Right lobe of liver (tissue), 6 donors: ENCODE measurements around the gene IKZF5. TPM values are rescaled to one million over a fixed set of nuclear protein-coding genes. Genes with fewer than 3 reads are reported as not detected.
A peak's percentile ranks its signal among the peaks of the same experiment; 100 is the strongest.

Experiments used
- ATAC-seq, 4 donors: fragments of 200-7000 bp; cut with Tn5 transposase; one replicate each; pipeline ENCODE4 v1.9.1; 2020; ENCODE audit warnings: mild to moderate bottlenecking in 4 of 4, moderate library complexity in 4 of 4
- DNase-seq, 3 donors: peaks; one replicate each; pipeline ENCODE4 v3.0.0-alpha.2; 2020
- H3K27ac ChIP-seq, 3 donors: fragments of 200-600 bp; one replicate each; pipeline ENCODE4 v1.8.0; 2022
- H3K27me3 ChIP-seq, 2 donors: fragments of 200-600 bp; one replicate each; pipeline ENCODE4 v1.8.0; 2022
- H3K36me3 ChIP-seq, 4 donors: fragments of 200-600 bp; sonication (generic) in 1 of 4; one replicate each; pipeline versions ENCODE4 v1.5.1 to v1.8.0; 2017 to 2022; ENCODE audit warnings: control low read depth in 1 of 4
- H3K4me1 ChIP-seq, 4 donors: fragments of 200-600 bp; sonication (generic) in 1 of 4; one replicate each; pipeline versions ENCODE4 v1.5.1 to v1.8.0; 2017 to 2022; ENCODE audit warnings: control low read depth in 1 of 4
- H3K4me3 ChIP-seq, 3 donors: fragments of 200-600 bp; one replicate each; pipeline ENCODE4 v1.8.0; 2022
- H3K9me3 ChIP-seq, 4 donors: fragments of 200-600 bp; sonication (generic) in 1 of 4; one replicate each; pipeline versions ENCODE4 v1.5.1 to v1.8.0; 2017 to 2022; ENCODE audit warnings: control low read depth in 1 of 4
- POLR2A ChIP-seq: fragments of 450-650 bp; IDR thresholded peaks from one replicate; pipeline ENCODE4 v1.6.1; 2017; ENCODE audit warnings: antibody characterized with exemption, mild to moderate bottlenecking
- WGBS: methylation state at CpG from one replicate; pipeline ENCODE4 v1.1.6; 2018; ENCODE audit warnings: low coverage, low lambda C conversion rate; ENCODE audit not compliant: insufficient coverage; ENCODE audit errors: missing lambda C conversion rate; 5-methylcytosine and 5-hydroxymethylcytosine counted together
- intact Hi-C, 2 donors: fragments of 100-400 bp; cut with DNase I; formaldehyde crosslinking; loops; one replicate each; pipeline versions ENCODE4 v1.11.2 to v1.14.1; 2022
- long read RNA-seq: library from polyadenylated mRNA; unstranded; transcript quantifications from one replicate; pipeline ENCODE4 v2.0.0, GENCODE V29; 2019
- total RNA-seq, 6 experiments: library from RNA; depleted of rRNA in 2 of 6; stranded (reverse); fragments of >200 nt in 2 of 6; fragmentation: NEBNext Ultra II Directional in 3 of 6; extraction: Animal tissue kit (Norgen Biotek cat#: 25700) in 3 of 6; gene quantifications; one replicate each; pipeline versions ENCODE4 v1.1.0 to v1.2.4, GENCODE V29; 2016 to 2023
- TF ChIP-seq, protein P1 (sequence below), 4 donors: fragments of 200-600 bp in 3 of 4; fragments of 450-650 bp in 1 of 4; IDR thresholded peaks; one replicate each; pipeline versions ENCODE4 v1.5.1 to v1.8.0; 2016 to 2022; ENCODE audit warnings: antibody characterized with exemption in 4 of 4, mild to moderate bottlenecking in 2 of 4
- donor health status: DM: no; HTN: yes; CAD: no.
- donor health status: DM: no; HTN: no; CAD: no.
- donor health status: DM: no; HTN: no; CAD: no.
- donor health status: DM: no; HTN: yes; CAD: no.
- donor health status: DM: no; HTN: yes; CAD: no.

IKZF5 gene, protein sequence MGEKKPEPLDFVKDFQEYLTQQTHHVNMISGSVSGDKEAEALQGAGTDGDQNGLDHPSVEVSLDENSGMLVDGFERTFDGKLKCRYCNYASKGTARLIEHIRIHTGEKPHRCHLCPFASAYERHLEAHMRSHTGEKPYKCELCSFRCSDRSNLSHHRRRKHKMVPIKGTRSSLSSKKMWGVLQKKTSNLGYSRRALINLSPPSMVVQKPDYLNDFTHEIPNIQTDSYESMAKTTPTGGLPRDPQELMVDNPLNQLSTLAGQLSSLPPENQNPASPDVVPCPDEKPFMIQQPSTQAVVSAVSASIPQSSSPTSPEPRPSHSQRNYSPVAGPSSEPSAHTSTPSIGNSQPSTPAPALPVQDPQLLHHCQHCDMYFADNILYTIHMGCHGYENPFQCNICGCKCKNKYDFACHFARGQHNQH
- 10 to 100 TPM in 2 of 6 experiments, 1 to 10 TPM in 4; 4.1 to 15.8 (median 8.3) TPM for total RNA-seq
- long read RNA-seq, full-length matches to known transcripts, result 1 of 3 reads
- long read RNA-seq, partial matches to known transcripts, result 0 of 3 reads
- long read RNA-seq, other reads (novel, unspliced or antisense), result 2 of 3 reads

DNA sequence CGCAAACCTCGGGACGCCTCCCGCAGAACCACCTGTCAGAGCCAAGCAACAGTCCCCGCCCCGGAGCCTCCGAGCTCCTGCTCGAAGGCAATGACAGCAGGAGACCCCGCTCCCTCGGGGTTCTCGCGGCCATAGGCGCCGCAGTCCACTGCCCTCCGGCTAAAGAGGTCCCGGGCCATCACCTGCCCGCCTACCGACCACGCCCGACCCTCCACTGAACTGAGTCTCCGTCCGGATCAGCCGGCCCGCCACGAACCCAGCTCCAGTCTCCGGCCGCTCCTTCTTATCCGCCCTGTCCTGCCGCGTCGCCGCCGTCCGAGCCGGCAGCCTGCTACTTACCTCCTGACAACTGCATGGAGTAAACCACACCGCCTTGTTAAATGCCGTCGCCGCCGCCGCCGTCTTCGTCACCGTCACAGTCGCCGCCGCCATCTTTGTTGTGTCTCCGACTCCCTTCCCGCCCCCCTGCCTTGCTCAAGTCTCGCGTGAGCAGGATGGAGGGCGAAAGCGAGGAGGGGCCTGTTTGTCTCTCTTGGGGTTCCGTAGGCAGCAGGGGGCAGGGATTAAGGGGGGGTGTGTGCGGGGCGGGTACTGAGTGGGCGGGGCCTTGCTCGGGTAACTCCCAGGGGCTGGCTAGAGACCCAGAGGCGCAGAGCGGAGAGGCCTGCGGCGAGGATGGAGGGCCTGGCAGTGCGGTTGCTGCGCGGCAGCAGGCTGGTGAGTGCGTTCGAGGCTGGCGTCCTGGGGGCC is at the start of gene IKZF5, which contains the start of gene ACADSB:
Gene IKZF5, minus strand, starts transcription at position 441 of the 750 bp plus-strand sequence. CDS start 10,170 bp downstream, outside the sequence.
Gene ACADSB, plus strand, starts transcription at position 652 of the 750 bp plus-strand sequence. Its CDS starts 24 bp downstream, at position 676.
- TF ChIP-seq POLR2A, result peak; percentile 97
- TF ChIP-seq, protein P1, sequence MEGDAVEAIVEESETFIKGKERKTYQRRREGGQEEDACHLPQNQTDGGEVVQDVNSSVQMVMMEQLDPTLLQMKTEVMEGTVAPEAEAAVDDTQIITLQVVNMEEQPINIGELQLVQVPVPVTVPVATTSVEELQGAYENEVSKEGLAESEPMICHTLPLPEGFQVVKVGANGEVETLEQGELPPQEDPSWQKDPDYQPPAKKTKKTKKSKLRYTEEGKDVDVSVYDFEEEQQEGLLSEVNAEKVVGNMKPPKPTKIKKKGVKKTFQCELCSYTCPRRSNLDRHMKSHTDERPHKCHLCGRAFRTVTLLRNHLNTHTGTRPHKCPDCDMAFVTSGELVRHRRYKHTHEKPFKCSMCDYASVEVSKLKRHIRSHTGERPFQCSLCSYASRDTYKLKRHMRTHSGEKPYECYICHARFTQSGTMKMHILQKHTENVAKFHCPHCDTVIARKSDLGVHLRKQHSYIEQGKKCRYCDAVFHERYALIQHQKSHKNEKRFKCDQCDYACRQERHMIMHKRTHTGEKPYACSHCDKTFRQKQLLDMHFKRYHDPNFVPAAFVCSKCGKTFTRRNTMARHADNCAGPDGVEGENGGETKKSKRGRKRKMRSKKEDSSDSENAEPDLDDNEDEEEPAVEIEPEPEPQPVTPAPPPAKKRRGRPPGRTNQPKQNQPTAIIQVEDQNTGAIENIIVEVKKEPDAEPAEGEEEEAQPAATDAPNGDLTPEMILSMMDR (IDR thresholded peaks at IDR 0.05), result no peak
- Histone ChIP-seq H3K27ac (peak within 1 kb of the TSS; percentile 94 to 97 (median 96)), H3K36me3 (no peaks in the 10 kb centered on the region), H3K4me1 (peaks cover 0 to 48% (median 12%) of the 10 kb centered on the region in 4 donors), H3K9me3 (no peaks in the 10 kb centered on the region), H3K4me3 (peak within 1 kb of the TSS; percentile 90 to 99 (median 91)), H3K27me3 (no peaks in the 10 kb centered on the region)
- WGBS, result under 1% methylated on average over 22 of the region's 68 CpGs
- intact Hi-C loops, result no loop called here
- ATAC-seq (peak; percentile 91 to 97 (median 94)), DNase-seq (peak; percentile 96 to 97 (median 97))

DNA sequence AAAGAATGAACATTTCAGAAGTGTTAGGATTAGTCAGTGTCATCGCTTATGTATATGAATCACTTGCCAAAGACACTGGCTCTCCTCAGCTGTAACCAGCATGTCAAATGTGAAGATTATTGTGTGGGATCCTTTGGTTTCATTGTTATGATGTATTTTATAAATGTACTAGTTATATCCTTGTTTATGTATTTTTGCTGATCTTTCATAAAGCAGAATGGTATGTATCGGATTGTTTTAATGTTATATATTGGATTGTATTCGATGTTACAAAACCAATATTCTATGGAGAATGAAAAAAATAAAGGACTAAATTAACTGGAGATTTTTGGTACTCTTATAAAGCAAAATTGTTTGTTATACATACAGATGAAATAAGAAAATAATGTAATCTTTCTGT is 49.4 kb upstream of the IKZF5 start:
- no peak overlapping the region for H3K27ac ChIP-seq
- H3K9me3 ChIP-seq, result no peaks in the 10 kb centered on the region
- no peak overlapping the region for H3K4me3 ChIP-seq
- peaks cover 0 to 27% (median 8%) of the 10 kb centered on the region in 4 donors for H3K36me3 ChIP-seq
- TF ChIP-seq, protein P1 (IDR thresholded peaks at IDR 0.05), result no peak
- ATAC-seq (no peak), DNase-seq (no peak)
- intact Hi-C loops, result no loop called here
- no peaks in the 10 kb centered on the region for H3K27me3 ChIP-seq
- H3K4me1 ChIP-seq, result no peaks in the 10 kb centered on the region
- 92% methylated on average over 3 of the region's 3 CpGs for WGBS

DNA sequence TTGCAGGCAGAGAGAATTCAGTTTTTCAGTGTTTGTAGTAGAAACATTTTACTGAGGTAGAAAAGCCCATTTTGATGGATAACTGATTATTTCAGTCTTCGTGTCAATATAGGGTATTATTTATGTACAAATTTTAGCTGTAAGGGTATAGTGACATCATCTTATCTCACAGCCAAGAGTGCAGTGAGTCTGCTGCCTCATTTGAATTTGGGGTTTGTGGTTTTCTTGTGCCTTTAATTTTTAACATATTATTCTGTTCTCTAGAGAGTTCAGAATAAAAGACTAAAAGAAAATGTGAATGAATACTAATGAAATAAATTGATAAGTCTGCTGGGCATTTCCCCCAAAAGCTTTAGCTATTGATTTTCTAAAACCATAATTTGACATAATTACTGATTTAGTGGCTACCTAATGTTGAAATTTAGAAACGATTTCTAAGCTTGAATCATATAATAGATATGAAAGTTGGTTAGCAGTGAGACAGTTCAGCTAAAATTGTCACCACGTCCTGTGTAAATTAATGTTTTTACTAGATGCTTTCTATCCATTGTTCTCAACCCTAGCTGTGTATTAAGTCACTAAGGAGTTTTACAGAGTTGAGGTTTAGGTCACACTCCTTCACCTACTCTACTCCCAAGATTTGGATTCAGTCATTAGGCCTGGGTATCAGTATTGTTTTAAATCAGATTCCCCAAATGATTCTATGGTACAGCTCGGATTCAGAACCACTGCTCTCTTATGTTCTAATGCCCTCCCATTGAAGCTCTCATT is 37.6 kb upstream of the IKZF5 start:
- intact Hi-C loops, result loop anchor here in 1 of 2 donors (10.0 kb wide), 1 partner anchor 509 kb away; no protein-coding TSS in a partner anchor
- no peak for ATAC-seq
- H3K27me3 ChIP-seq, result no peaks in the 10 kb centered on the region
- no peak for DNase-seq
- peaks cover 0 to 66% (median 15%) of the 10 kb centered on the region in 4 donors for H3K36me3 ChIP-seq
- no peaks in the 10 kb centered on the region for H3K9me3 ChIP-seq
- no peak overlapping the region for H3K27ac ChIP-seq
- 79% methylated on average over 4 of the region's 4 CpGs for WGBS
- peaks cover 0 to 15% (median 0%) of the 10 kb centered on the region in 4 donors for H3K4me1 ChIP-seq
- no peak for TF ChIP-seq POLR2A
- TF ChIP-seq, protein P1 (IDR thresholded peaks at IDR 0.05), result no peak
- H3K4me3 ChIP-seq, result no peak overlapping the region

DNA sequence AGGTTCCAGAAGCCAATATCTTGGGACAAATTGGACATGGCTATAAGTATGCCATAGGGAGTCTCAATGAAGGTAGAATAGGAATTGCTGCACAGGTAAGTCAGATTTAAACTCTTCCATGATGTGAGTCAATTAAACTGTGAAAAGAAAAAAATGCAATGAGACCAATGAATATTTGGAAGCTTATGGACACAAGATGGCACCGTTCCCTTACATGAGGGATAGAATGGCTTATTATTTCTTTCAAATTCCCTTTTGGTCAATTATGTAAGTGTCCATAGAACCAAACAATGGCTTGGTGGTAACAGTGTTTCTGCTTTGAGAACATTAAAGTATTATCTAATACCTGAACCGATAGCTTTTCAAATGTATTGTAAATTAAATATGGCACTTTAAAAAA is 35.8 kb upstream of the IKZF5 start:
- intact Hi-C loops, result loop anchor here in 1 of 2 donors (10.0 kb wide), 1 partner anchor 510 kb away; no protein-coding TSS in a partner anchor
- DNase-seq (no peak), ATAC-seq (no peak)
- no peak overlapping the region for H3K4me3 ChIP-seq
- H3K36me3 ChIP-seq, result peaks cover 0 to 50% (median 13%) of the 10 kb centered on the region in 4 donors
- no peaks in the 10 kb centered on the region for H3K27me3 ChIP-seq
- TF ChIP-seq, protein P1 (IDR thresholded peaks at IDR 0.05), result peak in 2 of 4 donors; percentile 5 to 19
- TF ChIP-seq POLR2A, result no peak
- H3K9me3 ChIP-seq, result no peaks in the 10 kb centered on the region
- peaks cover 0 to 22% (median 0%) of the 10 kb centered on the region in 4 donors for H3K4me1 ChIP-seq
- no peak overlapping the region for H3K27ac ChIP-seq
- WGBS, result 89% methylated on average over 2 of the region's 2 CpGs
